ENCODE measurements around the gene TOLLIP. TPM values are rescaled to one million over a fixed set of nuclear protein-coding genes. Genes with fewer than 3 reads are reported as not detected.

The TOLLIP gene
- total RNA-seq, 2 donors from 2014 or later = 72.8 to 161 TPM

DNA sequence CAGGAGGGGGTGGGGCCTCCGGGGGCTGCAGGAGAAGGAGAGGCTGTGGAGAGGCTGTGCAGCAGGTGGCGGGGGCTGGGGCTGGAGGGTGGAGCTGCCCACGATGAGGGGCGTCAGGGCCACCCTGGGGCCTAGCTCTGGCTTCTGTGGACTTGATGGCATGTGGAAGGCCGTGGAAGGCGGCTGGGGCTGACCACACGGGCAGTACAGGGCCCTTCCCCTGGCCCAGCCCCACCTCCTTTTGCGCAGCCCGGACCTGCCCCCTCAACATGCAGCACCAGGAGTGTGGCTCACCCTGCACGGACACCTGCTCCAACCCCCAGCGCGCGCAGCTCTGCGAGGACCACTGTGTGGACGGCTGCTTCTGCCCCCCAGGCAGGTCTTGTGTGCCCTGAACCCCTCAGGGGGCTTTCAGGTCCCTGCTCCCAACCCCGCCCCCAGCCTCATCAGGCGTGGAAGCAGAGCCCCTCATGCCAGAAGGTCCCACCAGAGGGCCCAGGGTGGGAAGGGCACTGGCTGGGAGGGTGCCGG is 80.4 kb downstream of the TOLLIP start:
- WGBS = 84% methylated on average over 14 of the region's 18 CpGs
- TF ChIP-seq POLR2A (IDR thresholded peaks at IDR 0.05) (no peak), CTCF (IDR thresholded peaks at IDR 0.05) (no peak), POLR2AphosphoS5 (IDR thresholded peaks at IDR 0.05) (no peak)
- no peaks in the 10 kb centered on the region for H3K36me3 ChIP-seq

DNA sequence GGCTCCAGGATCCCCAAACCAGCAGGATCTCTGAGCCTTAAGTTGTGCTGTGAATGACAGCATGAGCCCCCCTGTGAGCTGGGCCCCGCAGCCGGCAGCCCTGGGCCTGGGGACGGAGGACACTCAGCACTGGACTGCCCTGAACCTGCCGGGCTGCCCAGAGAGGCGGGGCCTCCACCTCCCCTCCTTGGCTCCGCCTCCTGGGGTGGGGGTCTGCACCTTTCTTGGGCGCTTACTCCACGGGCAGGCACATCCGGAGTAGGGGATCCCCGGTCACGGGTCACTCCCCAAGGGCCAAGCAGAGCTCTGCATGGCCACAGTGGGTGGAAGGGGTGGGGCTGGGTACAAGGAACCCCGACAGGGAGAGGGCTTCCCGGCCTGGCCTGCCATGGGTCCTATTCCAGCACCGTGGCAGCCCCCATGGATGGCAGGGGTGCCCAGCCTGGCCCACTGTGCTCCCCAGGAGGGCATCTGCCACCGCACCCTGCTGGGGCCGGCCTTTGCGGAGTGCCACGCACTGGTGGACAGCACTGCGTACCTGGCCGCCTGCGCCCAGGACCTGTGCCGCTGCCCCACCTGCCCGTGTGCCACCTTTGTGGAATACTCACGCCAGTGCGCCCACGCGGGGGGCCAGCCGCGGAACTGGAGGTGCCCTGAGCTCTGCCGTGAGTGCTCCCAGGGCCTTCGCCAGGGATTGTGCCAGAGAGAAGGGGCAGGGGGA is 81.2 kb downstream of the TOLLIP start:
- Histone ChIP-seq H3K9me3 (no peaks in the 10 kb centered on the region), H3K36me3 (no peaks in the 10 kb centered on the region), H3K4me3 (no peak overlapping the region), H3K4me1 (replicated peaks) (no peaks in the 10 kb centered on the region), H3K27me3 (replicated peaks; ENCODE audit: insufficient read depth) (peaks cover 21% of the 10 kb centered on the region), H3K27ac (no peak overlapping the region)
- no peak for DNase-seq (ENCODE audit: low spot score)
- 80% methylated on average over 31 of the region's 31 CpGs for WGBS
- intact Hi-C loops (cut with DNase I) = no loop called here
- TF ChIP-seq POLR2AphosphoS5 (IDR thresholded peaks at IDR 0.05) (no peak), CTCF (IDR thresholded peaks at IDR 0.05) (no peak), POLR2A (IDR thresholded peaks at IDR 0.05) (no peak)

More for the DNA sequence above, 80.4 kb downstream of the TOLLIP start:
- Histone ChIP-seq H3K4me1 (replicated peaks) (no peaks in the 10 kb centered on the region), H3K27me3 (replicated peaks; ENCODE audit: insufficient read depth) (peaks cover 15% of the 10 kb centered on the region), H3K4me3 (no peak overlapping the region), H3K27ac (no peak overlapping the region), H3K9me3 (no peaks in the 10 kb centered on the region)
- no peak for DNase-seq (ENCODE audit: low spot score)
- intact Hi-C loops (cut with DNase I) = no loop called here

- H3K4me3 ChIP-seq = no peak overlapping the region
- 82% methylated on average over 23 of the region's 23 CpGs for WGBS
- H3K27me3 ChIP-seq (replicated peaks; ENCODE audit: insufficient read depth) = peaks cover 26% of the 10 kb centered on the region
- DNase-seq (ENCODE audit: low spot score) = no peak
- no peaks in the 10 kb centered on the region for H3K9me3 ChIP-seq
- H3K4me1 ChIP-seq (replicated peaks) = no peaks in the 10 kb centered on the region
- intact Hi-C loops (cut with DNase I) = no loop called here
- TF ChIP-seq POLR2A (IDR thresholded peaks at IDR 0.05) (no peak), POLR2AphosphoS5 (IDR thresholded peaks at IDR 0.05) (no peak), CTCF (IDR thresholded peaks at IDR 0.05) (no peak)
- H3K36me3 ChIP-seq = no peaks in the 10 kb centered on the region
- no peak overlapping the region for H3K27ac ChIP-seq
These were observed 81.8 kb downstream of the TOLLIP start for GRCh38 chr11:1227551-1228100.

- H3K27me3 ChIP-seq (replicated peaks; ENCODE audit: insufficient read depth) = peaks cover 28% of the 10 kb centered on the region
- H3K4me1 ChIP-seq (replicated peaks) = no peaks in the 10 kb centered on the region
- H3K36me3 ChIP-seq = no peaks in the 10 kb centered on the region
- no peak for TF ChIP-seq CTCF (IDR thresholded peaks at IDR 0.05)
- no peak for TF ChIP-seq POLR2A (IDR thresholded peaks at IDR 0.05)
- TF ChIP-seq POLR2AphosphoS5 (IDR thresholded peaks at IDR 0.05) = no peak
- no peak for DNase-seq (ENCODE audit: low spot score)
- WGBS = 60% methylated on average over 23 of the region's 23 CpGs
- H3K27ac ChIP-seq = no peak overlapping the region
- intact Hi-C loops (cut with DNase I) = no loop called here
- no peak overlapping the region for H3K4me3 ChIP-seq
- no peaks in the 10 kb centered on the region for H3K9me3 ChIP-seq
These were observed 82.4 kb downstream of the TOLLIP start for GRCh38 chr11:1226986-1227550.
